Prostate gland (tissue), 2 donors: ENCODE data around the gene RWDD1. TPM values are rescaled to one million over a fixed set of nuclear protein-coding genes. Genes with fewer than 3 reads are reported as not detected.
A peak's percentile ranks its signal among the peaks of the same experiment; 100 is the strongest.

Experiments
- DNase-seq: peaks from one replicate; pipeline ENCODE4 v3.0.0-alpha.2; 2019; ENCODE audit warnings: low spot score
- H3K27ac ChIP-seq, 2 donors: fragments of 200-600 bp; sonication (generic); 2 replicates each; pipeline ENCODE4 v1.5.1; 2017 to 2019
- H3K27me3 ChIP-seq: fragments of 200-600 bp; sonication (generic); replicated peaks from 2 replicates; pipeline ENCODE4 v1.5.1; 2019; ENCODE audit not compliant: insufficient read depth
- H3K36me3 ChIP-seq, 2 donors: fragments of 200-600 bp; sonication (generic); 1 replicate in 1 of 2; 2 replicates in 1 of 2; pipeline versions ENCODE4 v1.5.1 to v1.8.1; 2017 to 2019
- H3K4me1 ChIP-seq: fragments of 200-600 bp; sonication (generic); replicated peaks from 2 replicates; pipeline ENCODE4 v1.5.1; 2019
- H3K4me3 ChIP-seq, 2 donors: fragments of 200-600 bp; sonication (generic); 2 replicates each; pipeline ENCODE4 v1.5.1; 2017 to 2019
- H3K9me3 ChIP-seq: fragments of 200-600 bp; sonication (generic); 2 replicates; pipeline ENCODE4 v1.5.1; 2017
- POLR2A ChIP-seq: fragments of 450-650 bp; IDR thresholded peaks from one replicate; pipeline ENCODE4 v1.6.1; 2016; ENCODE audit warnings: antibody characterized with exemption, mild to moderate bottlenecking
- POLR2AphosphoS5 ChIP-seq: sonication (generic); formaldehyde crosslinking; IDR thresholded peaks from one replicate; pipeline ENCODE4 v1.6.1; 2017; ENCODE audit warnings: antibody characterized with exemption
- WGBS: methylation state at CpG from one replicate; pipeline ENCODE4 v1.1.5; 2018; 5-methylcytosine and 5-hydroxymethylcytosine counted together
- intact Hi-C: fragments of 100-400 bp; cut with DNase I; formaldehyde crosslinking; loops from one replicate; pipeline ENCODE4 v1.14.2; 2022
- total RNA-seq, 2 donors: library from RNA; depleted of rRNA; stranded (reverse); fragments of >200 nt; gene quantifications; one replicate each; pipeline ENCODE4 v1.1.0, GENCODE V29; 2016
- TF ChIP-seq, protein P1 (sequence below), 4 experiments: fragments of 200-600 bp in 2 of 4; fragments of 450-650 bp in 2 of 4; sonication (generic) in 2 of 4; IDR thresholded peaks; 1 replicate in 3 of 4; 2 replicates in 1 of 4; pipeline ENCODE4 v1.5.1; 2016 to 2019; ENCODE audit warnings: antibody characterized with exemption in 4 of 4, mild to moderate bottlenecking in 2 of 4, moderate library complexity in 2 of 4

RWDD1 gene
- total RNA-seq, 2 donors from 2014 or later, result 26.7 to 40.3 TPM

DNA sequence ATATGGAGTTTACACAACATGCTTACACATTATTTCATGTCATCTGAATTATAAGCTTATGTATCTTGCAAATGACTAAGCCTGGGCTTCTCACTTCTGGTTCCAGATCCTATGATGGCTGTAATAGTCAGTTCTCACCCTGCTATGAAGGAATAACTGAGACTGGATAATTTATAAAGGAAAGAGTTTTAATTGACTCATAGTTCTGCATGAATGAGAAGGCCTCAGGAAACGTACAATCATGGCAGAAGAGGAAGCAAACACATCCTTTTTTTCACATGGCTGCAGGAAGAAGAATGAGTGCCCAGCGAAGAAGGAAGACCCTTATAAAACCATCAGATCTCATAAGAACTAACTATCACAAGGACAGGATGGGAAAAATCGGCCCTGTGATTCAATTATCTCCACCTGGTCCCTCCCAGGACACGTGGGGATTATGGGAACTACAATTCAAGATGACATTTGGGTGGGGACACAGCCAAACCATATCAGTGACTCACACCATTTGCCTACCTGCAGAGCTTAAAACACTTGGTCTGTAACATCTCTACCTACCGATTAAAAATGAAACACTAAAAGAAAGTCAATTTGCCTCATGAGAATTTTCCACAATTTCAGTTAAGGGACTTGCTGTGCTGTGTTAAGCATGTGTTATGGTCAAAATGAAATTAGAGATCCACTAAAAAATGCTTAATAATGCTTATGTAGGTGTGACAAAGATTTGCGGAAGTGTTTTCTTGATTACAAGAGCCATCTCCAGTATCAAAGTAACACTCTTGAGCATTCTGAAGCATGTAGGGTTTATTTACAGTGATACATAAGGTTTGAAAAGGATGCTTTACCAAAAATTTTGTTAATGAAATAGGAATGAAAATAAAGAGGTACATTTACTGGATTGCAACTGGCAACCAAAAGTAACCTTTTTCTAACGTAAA lies 2.2 kb upstream of the RWDD1 start:
- TF ChIP-seq, protein P1, sequence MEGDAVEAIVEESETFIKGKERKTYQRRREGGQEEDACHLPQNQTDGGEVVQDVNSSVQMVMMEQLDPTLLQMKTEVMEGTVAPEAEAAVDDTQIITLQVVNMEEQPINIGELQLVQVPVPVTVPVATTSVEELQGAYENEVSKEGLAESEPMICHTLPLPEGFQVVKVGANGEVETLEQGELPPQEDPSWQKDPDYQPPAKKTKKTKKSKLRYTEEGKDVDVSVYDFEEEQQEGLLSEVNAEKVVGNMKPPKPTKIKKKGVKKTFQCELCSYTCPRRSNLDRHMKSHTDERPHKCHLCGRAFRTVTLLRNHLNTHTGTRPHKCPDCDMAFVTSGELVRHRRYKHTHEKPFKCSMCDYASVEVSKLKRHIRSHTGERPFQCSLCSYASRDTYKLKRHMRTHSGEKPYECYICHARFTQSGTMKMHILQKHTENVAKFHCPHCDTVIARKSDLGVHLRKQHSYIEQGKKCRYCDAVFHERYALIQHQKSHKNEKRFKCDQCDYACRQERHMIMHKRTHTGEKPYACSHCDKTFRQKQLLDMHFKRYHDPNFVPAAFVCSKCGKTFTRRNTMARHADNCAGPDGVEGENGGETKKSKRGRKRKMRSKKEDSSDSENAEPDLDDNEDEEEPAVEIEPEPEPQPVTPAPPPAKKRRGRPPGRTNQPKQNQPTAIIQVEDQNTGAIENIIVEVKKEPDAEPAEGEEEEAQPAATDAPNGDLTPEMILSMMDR (IDR thresholded peaks at IDR 0.05), result no peak
- no peak for TF ChIP-seq POLR2A
- TF ChIP-seq POLR2AphosphoS5, result no peak
- DNase-seq, result no peak
- Histone ChIP-seq H3K27me3 (no peaks in the 10 kb centered on the region), H3K4me1 (peaks cover 6% of the 10 kb centered on the region), H3K27ac (no peak overlapping the region), H3K36me3 (no peaks in the 10 kb centered on the region), H3K9me3 (no peaks in the 10 kb centered on the region), H3K4me3 (no peak overlapping the region)
- intact Hi-C loops, result loop anchor here (5.0 to 10.0 kb wide), 2 partner anchors 54 to 297 kb away; partner anchors contain the start of gene CALHM5
- 59% methylated on average over 7 of the region's 7 CpGs for WGBS

DNA sequence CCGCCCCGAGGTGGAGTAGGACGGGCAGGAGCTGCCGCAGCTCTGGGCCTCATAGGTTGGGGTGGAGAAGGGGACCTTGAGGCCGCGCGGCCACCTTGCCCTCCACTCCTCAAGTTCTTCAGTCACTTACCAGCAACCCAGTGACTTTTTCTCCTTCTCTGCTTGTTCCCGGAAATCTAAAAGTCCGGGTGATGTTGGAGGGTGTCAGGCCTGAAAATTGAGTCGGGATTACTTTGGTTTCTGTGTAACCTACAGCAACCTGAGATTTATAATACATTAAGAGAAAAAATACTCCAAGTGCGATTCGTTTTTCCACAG lies 338 bp downstream of the RWDD1 start:
- peak overlapping the region; percentile 74 to 77 for H3K27ac ChIP-seq
- no peaks in the 10 kb centered on the region for H3K36me3 ChIP-seq
- peak overlapping the region; percentile 56 to 70 for H3K4me3 ChIP-seq
- 0% methylated on average over 8 of the region's 12 CpGs for WGBS
- H3K9me3 ChIP-seq, result no peaks in the 10 kb centered on the region
- H3K27me3 ChIP-seq, result no peaks in the 10 kb centered on the region
- TF ChIP-seq POLR2AphosphoS5 (no peak), POLR2A (no peak)
- TF ChIP-seq, protein P1 (IDR thresholded peaks at IDR 0.05), result no peak
- peaks cover 6% of the 10 kb centered on the region for H3K4me1 ChIP-seq
- intact Hi-C loops, result loop anchor here (5.0 kb wide), 1 partner anchor 289 kb away; no protein-coding TSS in a partner anchor
- no peak for DNase-seq

DNA sequence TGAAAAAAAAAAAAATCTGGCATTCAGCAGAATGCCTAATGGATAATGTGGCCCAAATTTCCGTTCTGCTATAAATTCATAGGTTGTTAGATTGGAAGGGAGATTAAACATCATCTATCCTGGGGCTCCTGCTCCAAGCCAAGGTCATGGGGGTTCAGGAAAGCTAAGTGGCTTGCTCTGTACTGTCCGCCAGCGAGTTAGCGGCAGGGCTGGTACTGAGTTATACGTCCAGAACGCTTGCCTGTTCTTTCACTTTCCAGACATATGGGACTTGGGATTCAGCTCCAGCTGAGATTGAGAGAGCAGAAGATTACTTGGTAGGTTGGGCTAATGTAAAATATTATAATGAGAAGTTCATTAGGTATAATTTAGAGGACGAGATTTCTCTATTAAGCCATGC lies 858 bp downstream of the RWDD1 start:
- no peak for DNase-seq
- no peaks in the 10 kb centered on the region for H3K27me3 ChIP-seq
- H3K9me3 ChIP-seq, result no peaks in the 10 kb centered on the region
- H3K27ac ChIP-seq, result peak overlapping the region; percentile 74 to 77
- H3K4me3 ChIP-seq, result peak overlapping the region; percentile 56 to 70
- intact Hi-C loops, result loop anchor here (5.0 kb wide), 1 partner anchor 290 kb away; no protein-coding TSS in a partner anchor
- H3K36me3 ChIP-seq, result no peaks in the 10 kb centered on the region
- peaks cover 6% of the 10 kb centered on the region for H3K4me1 ChIP-seq
- WGBS, result 2% methylated on average over 7 of the region's 7 CpGs
- TF ChIP-seq POLR2A, result no peak
- TF ChIP-seq, protein P1 (IDR thresholded peaks at IDR 0.05), result no peak
- no peak for TF ChIP-seq POLR2AphosphoS5

DNA sequence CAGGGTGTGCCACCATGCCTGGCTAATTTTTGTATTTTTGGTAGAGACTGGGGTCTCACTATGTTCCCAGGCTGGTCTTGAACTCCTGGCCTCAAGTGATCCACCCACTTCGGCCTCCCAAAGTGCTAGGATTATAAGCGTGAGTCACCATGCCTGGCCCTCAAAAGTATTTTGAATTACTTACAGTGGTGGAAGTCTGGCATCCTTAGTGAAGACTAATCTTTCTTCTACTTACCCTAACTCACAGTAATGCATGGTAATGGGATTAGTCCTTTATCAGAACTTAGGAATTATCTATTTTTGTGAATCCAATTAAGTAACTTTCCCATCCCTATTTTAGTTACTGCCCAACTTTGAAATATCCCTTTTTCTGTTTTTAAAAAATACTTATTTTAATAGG lies 3.9 kb downstream of the RWDD1 start:
- H3K4me1 ChIP-seq, result peaks cover 6% of the 10 kb centered on the region
- H3K4me3 ChIP-seq, result no peak overlapping the region
- H3K27me3 ChIP-seq, result no peaks in the 10 kb centered on the region
- TF ChIP-seq, protein P1 (IDR thresholded peaks at IDR 0.05), result no peak
- no peak for TF ChIP-seq POLR2AphosphoS5
- no peak for TF ChIP-seq POLR2A
- H3K36me3 ChIP-seq, result no peaks in the 10 kb centered on the region
- DNase-seq, result no peak
- intact Hi-C loops, result no loop called here
- no peak overlapping the region for H3K27ac ChIP-seq
- 94% methylated on average over 2 of the region's 2 CpGs for WGBS
- H3K9me3 ChIP-seq, result no peaks in the 10 kb centered on the region

DNA sequence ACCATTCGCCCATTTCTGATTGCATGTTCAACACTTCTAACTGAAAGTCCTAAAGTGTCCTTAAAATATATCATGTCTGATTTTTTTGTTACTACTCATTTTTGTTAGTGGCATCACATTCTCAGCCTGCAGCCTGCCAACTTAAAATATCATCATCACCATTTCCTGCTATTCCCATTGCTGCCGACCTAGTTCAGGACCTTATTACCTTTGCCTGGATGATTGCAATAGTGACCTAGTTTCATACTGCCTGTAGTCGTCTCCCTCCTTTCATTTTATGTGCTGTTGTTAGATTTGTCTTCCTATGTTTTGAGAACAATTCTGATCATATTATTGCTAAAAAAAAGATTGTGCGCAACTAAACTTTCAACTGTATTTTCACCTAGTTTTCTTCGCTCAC lies 6.2 kb downstream of the RWDD1 start:
- H3K9me3 ChIP-seq, result no peaks in the 10 kb centered on the region
- 87% methylated on average over 5 of the region's 5 CpGs for WGBS
- no peaks in the 10 kb centered on the region for H3K36me3 ChIP-seq
- intact Hi-C loops, result no loop called here
- H3K27ac ChIP-seq, result no peak overlapping the region
- H3K4me1 ChIP-seq, result peaks cover 6% of the 10 kb centered on the region
- DNase-seq, result no peak
- H3K4me3 ChIP-seq, result no peak overlapping the region
- TF ChIP-seq POLR2A (no peak), POLR2AphosphoS5 (no peak)
- TF ChIP-seq, protein P1 (IDR thresholded peaks at IDR 0.05), result no peak
- H3K27me3 ChIP-seq, result no peaks in the 10 kb centered on the region
